GM18907 (cell line): ENCODE data around the gene LRRC32.
"Not testable (repeated sequence)": the region's sequence is repeated elsewhere in the genome, so short reads cannot be mapped to it uniquely, and the experiment has no call there.

Source experiments
- ATAC-seq: cut with Tn5 transposase; IDR thresholded peaks from one replicate; pipeline ENCODE4 v1.9.1; 2021; ENCODE audit warnings: mild to moderate bottlenecking, moderate library complexity; ENCODE audit not compliant: unreplicated experiment

Gene LRRC32

GRCh38 chr11:76616676-76617552 lies 53.6 kb downstream of the LRRC32 start:
- no peak for ATAC-seq

DNA sequence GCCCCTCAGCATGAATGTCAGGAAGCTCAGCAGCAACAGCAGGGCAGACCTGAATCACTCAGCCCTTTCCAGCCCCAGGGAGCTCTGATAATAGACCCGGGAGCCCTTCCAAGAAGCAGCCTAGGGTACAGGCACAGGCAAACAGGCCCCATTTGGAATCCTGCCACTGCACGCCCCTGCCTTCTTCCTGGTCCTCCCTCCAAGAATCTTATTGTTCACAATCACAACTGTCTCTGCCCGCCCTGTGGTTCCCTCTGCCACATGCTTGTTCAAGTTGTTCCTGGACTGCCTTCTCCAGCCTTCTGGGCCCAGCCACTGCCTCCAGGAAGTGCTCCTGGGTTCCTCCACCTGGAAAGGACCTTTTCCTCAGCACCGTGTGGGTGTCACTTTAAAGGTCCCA lies 54.6 kb downstream of the LRRC32 start:
- no peak for ATAC-seq

GRCh38 chr11:76614471-76615179 lies 55.9 kb downstream of the LRRC32 start:
- ATAC-seq, result no peak

GRCh38 chr11:76613901-76614300 lies 56.6 kb downstream of the LRRC32 start:
- no peak for ATAC-seq

DNA sequence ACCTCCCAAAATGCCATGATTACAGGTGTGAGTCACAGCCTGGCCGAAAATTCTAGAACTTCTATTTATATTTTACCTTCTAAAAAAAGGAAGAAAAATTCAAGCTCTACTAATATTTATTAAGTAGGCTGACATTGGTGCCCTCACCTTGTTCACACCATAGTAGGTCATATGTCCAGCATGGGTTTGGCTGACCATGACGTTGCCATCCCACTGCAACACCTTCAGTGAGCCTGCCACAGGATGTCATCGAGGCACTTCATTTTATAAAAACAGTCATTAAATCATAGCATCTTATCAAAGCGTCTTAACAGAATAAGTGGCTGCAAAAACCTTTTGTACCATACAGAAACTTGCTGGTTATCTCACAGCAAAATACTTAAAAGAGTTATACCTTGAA lies 58.3 kb downstream of the LRRC32 start:
- no peak for ATAC-seq

- no peak for ATAC-seq
Measured at GRCh38 chr11:76610871-76611475, 59.6 kb downstream of the LRRC32 start.

GRCh38 chr11:76610371-76610770 lies 60.2 kb downstream of the LRRC32 start:
- no peak for ATAC-seq

GRCh38 chr11:76609736-76610370 lies 60.7 kb downstream of the LRRC32 start:
- no peak for ATAC-seq

GRCh38 chr11:76608879-76609460 lies 61.6 kb downstream of the LRRC32 start:
- not testable (repeated sequence) for ATAC-seq

DNA sequence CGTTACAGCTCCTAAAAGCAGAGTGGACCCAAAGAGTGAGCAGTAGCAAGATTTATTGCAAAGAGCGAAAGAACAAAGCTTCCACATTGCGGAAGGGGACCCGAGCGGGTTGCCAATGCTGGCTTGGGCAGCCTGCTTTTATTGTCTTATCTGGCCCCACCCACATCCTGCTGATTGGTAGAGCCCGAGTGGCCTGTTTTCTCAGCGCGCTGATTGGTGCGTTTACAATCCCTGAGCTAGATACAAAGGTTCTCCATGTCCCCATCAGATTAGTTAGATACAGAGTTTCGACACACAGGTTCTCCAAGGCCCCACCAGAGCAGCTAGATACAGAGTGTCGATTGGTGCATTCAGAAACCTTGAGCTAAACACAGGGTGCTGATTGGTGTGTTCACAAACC lies 62.3 kb downstream of the LRRC32 start:
- ATAC-seq, result not testable (repeated sequence)
